SK-N-MC (cell line): Measurements from ENCODE around the gene GIT1.

Experiments
- EZH2 ChIP-seq: fragments of 200-600 bp; sonication (generic); IDR thresholded peaks from one replicate; pipeline ENCODE4 v1.6.1; 2017; ENCODE audit warnings: antibody characterized with exemption
- POLR2AphosphoS5 ChIP-seq: IDR thresholded peaks from 2 replicates; pipeline ENCODE4 v1.6.1; 2012; ENCODE audit warnings: mild to moderate bottlenecking, low read depth, low read length, borderline replicate concordance

DNA sequence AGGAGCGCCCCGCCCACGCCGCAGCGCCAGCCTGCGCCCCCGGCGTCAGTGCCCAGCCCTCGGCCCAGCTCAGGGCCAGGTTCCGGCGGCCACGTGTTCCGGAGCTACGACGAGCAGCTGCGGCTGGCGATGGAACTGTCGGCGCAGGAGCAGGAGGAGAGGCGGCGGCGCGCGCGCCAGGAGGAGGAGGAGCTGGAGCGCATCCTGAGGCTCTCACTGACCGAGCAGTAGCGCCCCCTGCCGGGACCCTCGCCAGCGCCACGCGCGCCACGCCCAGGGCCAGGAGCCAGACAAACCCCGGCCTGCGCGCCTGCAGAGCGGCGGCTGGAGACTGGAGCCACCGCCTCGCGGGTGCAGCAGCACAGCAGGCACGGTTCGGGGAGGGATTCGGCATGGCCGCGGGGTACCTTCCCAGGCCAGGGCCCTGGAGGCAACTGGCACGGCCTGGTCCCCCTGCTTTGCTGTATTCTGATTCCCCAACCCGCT is 23.9 kb upstream of the GIT1 start:
- TF ChIP-seq POLR2AphosphoS5 (no peak), EZH2 (no peak)
